HEK293T (cell line): ENCODE measurements around the gene GPR141.

ENCODE experiments used
- ARNT ChIP-seq: fragments of 450-650 bp; IDR thresholded peaks from 2 replicates; pipeline ENCODE4 v1.6.1; 2017; ENCODE audit warnings: mild to moderate bottlenecking
- BHLHE40 ChIP-seq: fragments of 450-650 bp; IDR thresholded peaks from 2 replicates; pipeline ENCODE4 v1.6.1; 2016; ENCODE audit warnings: mild to moderate bottlenecking, moderate library complexity, borderline replicate concordance
- CTBP1 ChIP-seq: fragments of 450-650 bp; IDR thresholded peaks from 2 replicates; pipeline ENCODE4 v1.6.1; 2016; ENCODE audit warnings: borderline replicate concordance
- FOXA1 ChIP-seq: fragments of 450-650 bp; IDR thresholded peaks from 2 replicates; pipeline ENCODE4 v1.6.1; 2016; ENCODE audit warnings: mild to moderate bottlenecking
- FOXK2 ChIP-seq: fragments of 450-650 bp; IDR thresholded peaks from 2 replicates; pipeline ENCODE4 v1.6.1; 2016; ENCODE audit warnings: mild to moderate bottlenecking
- FOXM1 ChIP-seq: fragments of 450-650 bp; IDR thresholded peaks from 2 replicates; pipeline ENCODE4 v1.6.1; 2017; ENCODE audit warnings: mild to moderate bottlenecking, borderline replicate concordance
- HDGF ChIP-seq: fragments of 450-650 bp; IDR thresholded peaks from 2 replicates; pipeline ENCODE4 v1.6.1; 2017; ENCODE audit warnings: antibody characterized with exemption, borderline replicate concordance
- L3MBTL2 ChIP-seq: fragments of 450-650 bp; conservative IDR thresholded peaks from 2 replicates; pipeline ENCODE4 v1.6.1; 2016; ENCODE audit warnings: mild to moderate bottlenecking
- NFRKB ChIP-seq: fragments of 450-650 bp; IDR thresholded peaks from 2 replicates; pipeline ENCODE4 v1.6.1; 2016; ENCODE audit warnings: mild to moderate bottlenecking, moderate library complexity
- SP1 ChIP-seq: fragments of 450-650 bp; IDR thresholded peaks from 2 replicates; pipeline ENCODE4 v1.6.1; 2017
- SUZ12 ChIP-seq: fragments of 450-650 bp; IDR thresholded peaks from 2 replicates; pipeline ENCODE4 v1.6.1; 2016; ENCODE audit warnings: mild to moderate bottlenecking
- TARDBP ChIP-seq: fragments of 450-650 bp; IDR thresholded peaks from 2 replicates; pipeline ENCODE4 v1.6.1; 2016
- ZNF384 ChIP-seq: fragments of 450-650 bp; IDR thresholded peaks from 2 replicates; pipeline ENCODE4 v1.6.1; 2016
- TF ChIP-seq, protein P1 (sequence below): fragments of 450-650 bp; IDR thresholded peaks from 2 replicates; pipeline ENCODE4 v1.6.1; 2016

DNA sequence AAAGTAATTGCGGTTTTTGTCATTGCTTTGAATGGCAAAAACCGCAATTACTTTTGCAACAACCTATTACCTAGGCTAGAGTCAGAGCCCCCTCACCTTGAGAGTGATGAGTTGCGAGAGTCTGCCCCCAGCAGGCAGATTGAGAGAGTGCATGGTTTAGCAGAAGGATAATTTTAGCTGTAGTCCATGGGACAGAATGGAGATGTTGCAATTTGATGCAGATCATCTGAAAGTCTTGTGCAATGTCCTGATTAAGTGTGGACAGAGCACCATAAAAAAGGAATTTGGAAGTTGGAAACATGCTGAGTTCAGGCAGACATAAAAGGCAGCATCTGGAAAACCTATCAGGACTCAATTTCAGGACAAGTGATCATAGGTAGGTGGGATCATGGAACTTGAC is 48.7 kb downstream of the GPR141 start:
- TF ChIP-seq SP1 (no peak), FOXK2 (no peak), SUZ12 (no peak), TARDBP (no peak), FOXM1 (no peak), ZNF384 (no peak), HDGF (no peak), ARNT (no peak), L3MBTL2 (no peak), NFRKB (no peak), CTBP1 (no peak), FOXA1 (no peak), BHLHE40 (no peak)
- TF ChIP-seq, protein P1, sequence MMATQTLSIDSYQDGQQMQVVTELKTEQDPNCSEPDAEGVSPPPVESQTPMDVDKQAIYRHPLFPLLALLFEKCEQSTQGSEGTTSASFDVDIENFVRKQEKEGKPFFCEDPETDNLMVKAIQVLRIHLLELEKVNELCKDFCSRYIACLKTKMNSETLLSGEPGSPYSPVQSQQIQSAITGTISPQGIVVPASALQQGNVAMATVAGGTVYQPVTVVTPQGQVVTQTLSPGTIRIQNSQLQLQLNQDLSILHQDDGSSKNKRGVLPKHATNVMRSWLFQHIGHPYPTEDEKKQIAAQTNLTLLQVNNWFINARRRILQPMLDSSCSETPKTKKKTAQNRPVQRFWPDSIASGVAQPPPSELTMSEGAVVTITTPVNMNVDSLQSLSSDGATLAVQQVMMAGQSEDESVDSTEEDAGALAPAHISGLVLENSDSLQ: no peak
